HuH-7 (cell line): ENCODE data around the gene PLA2G2D.
"Not testable (repeated sequence)": the region's sequence is repeated elsewhere in the genome, so short reads cannot be mapped to it uniquely, and the experiment has no call there.

Experiments
- DNase-seq: peaks from one replicate; pipeline ENCODE4 v3.0.0; 2011; ENCODE audit warnings: low spot score

The PLA2G2D gene

DNA sequence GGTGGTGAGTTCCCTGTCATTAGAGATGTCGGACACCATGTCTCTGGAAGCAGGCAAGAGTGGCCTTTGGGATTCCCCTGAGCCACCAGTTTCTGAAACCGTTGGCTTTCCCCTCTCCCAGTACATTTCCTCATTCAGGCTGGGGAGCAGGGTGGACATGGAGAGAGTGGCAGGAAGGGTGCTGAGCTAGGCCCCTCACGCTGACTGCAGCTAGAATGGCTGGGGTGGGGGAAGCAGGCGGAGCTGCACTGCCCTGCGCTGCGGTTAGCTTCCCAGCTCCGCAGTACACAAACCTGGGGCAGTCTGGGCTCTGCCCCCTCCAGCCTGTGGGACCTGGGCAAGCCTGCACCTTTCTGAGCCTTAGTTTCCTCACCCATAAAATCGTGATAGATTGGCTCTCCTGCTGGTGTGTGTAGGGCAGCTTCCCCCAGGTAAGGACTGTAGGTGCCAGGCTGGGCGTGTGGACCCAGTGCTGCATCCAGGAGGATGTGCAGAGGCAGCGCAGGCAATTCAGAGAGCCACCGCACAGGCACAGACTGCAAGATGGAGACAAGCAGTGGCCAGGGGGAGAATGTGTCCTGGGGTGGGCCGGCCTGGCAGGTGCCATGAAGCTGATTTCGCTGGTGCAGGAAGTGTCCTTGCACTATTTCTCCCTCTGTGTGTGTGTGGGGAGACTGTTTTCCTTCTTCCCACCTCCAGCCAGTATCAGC is 22.8 kb upstream of the PLA2G2D start:
- DNase-seq, result no peak

DNA sequence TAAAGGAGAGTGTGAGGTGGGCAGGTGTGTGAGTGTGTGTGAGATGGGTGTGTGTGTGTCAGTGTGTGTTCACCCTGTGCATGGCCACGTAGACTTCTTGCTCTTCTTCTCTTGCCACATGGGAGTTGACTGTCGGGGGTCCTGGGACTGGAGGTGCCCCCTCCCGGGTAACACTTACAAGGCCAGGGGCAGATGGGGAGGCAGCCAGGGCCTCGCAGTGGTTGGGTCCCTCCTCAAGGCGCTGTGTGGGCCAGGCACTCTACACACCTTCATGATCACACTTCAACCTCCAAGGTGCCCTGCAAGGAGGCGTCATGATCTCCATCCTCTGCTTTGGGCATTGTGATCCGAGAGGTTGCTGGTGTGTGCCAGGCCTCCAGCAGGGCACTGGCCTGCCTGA is 22.1 kb upstream of the PLA2G2D start:
- no peak for DNase-seq

DNA sequence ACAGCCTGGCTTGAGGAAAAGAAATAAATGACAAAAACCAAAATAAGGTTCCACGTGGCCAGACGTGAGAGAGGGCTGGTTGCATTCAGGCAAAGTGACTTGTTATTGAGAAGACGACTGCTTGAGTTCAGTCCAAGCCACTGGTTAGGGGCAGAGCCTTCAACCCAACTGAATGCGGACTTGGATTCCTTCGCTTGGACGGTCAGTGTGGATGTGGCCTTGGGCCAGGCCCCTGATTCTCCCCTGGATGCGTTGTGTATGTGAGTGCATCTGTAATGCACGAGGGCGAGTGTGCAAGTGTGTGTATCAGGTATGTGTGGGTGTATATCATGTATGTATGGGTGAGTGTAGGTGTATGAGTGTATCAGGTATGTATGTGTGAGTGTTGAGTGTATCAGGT is 21.7 kb upstream of the PLA2G2D start:
- no peak for DNase-seq

DNA sequence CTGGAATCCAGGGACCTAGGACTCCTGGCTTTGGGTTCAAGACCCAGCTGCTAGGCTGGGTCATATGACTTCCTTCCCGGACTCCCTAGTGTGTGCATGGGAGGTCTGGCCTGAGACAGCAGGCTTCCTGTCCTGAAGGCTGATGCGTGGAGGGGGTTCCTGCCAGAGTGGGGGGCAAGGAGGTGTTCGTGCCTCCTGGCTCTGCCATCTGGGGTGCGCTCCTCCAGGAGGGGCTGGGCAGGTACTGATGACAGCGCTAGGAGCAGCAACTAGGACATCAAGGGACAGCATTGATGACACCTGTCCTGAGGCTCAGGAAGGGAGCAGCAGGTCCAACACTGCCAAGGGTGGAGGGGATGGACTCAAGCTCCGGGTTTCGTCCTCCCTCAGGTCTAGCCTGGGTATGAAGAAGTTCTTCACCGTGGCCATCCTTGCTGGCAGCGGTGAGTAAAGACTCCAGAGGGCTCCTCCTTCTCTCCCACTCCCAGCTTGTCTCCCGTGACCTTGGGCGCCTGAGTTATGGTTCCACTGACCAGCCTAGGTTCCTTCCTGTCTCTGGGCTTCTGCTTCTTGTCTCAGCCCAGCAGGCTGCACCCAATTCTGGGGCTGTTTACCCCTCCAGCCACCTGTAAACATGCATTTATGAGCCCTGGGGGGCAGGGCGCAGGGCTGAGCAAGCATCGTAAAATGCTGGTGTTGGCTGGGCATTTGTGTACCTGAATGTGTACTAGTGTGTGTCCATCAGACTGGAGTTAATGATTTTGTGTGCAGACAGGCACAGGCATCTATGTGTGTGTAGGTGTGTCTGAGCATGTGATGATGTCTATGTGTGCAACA is 20.7 kb upstream of the PLA2G2D start:
- DNase-seq, result no peak

DNA sequence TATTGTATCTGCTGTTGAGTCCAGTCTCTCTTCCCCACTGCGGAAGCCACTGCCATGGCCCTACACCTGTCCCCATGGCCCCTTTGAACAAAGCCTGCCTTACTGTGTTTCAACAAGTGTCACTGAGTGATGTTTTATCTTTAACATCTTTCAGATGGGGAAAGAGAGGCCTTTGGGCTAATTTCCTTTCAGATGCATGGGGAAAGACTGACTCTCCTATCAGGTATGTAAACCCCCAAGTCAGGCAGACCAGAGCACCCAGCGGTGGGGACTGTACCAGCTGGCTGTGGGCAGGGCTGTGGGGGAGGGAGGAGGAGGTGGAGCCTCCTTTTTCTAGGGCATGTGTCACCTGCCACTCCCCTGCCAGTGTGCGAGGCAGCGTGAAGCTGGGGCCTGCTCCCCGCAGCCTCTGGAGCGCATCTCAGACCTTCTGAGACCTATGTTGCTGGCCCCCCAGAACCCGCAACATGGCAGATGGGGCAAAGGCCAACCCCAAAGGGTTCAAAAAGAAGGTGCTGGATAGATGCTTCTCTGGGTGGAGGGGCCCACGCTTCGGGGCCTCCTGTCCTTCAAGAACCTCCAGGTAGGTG is 19.7 kb upstream of the PLA2G2D start, which contains the start of gene PLA2G2F:
PLA2G2F (plus strand) TSS at position 363 of the 590 bp plus-strand sequence; CDS start at position 468, 105 bp downstream.
- no peak for DNase-seq

DNA sequence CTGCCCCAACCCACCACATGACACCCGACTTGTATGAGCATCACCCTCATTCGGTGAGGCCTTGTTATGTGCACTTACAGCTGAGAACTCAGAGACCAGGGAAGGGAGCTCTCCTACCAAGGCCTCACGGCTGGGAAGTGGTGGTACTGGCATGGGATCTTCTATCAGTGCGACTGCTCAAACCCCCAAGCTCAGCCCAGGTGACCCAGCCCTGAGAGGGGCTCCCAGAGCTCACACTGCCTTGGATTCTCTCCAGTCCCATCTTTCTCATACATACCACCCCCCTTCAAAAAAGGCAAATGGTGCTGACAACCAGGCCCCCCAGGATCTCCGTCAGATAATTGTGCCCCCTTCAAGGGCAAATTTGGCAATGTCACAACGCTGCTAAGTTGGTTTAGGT is 19.0 kb upstream of the PLA2G2D start:
- DNase-seq, result no peak

DNA sequence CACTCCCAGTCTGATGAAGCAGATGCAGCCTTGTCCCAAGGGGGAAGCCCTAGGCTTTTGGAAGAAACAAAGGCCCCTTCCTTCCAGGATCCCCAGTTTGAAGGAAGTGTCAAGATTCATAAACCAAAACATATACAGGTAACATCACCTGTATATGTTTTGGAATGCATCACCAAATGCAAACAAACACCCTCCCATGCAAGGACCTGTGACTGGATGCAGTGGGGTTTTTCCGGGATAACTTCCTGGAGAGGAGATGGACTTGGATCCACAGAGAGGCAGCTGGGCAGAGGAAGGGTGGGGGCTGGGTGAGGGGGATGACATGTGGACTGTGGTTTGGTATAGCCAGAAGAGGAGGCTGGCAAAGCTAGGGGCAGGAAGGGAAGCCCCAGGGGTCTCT is 18.3 kb upstream of the PLA2G2D start:
- no peak for DNase-seq

DNA sequence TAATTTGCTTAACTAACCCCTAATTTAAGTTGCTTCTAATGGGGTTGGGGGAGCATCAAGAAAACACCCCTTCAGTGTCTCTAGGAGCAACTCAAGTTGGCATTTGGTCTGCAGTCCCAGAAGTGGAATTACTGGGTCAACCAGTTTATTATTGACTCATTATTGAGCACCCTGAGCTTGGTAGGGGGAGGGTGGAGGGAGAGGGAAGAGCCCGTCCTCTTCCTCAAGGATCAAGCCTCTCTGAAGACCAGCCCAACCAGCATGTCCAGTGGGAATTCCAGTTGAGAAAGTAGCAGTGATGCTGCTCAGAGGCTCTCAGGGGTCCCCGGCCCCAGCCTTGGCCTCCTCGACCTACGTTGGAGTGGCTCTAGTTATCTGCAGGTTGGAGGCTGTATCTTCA is 17.7 kb upstream of the PLA2G2D start:
- no peak for DNase-seq

DNA sequence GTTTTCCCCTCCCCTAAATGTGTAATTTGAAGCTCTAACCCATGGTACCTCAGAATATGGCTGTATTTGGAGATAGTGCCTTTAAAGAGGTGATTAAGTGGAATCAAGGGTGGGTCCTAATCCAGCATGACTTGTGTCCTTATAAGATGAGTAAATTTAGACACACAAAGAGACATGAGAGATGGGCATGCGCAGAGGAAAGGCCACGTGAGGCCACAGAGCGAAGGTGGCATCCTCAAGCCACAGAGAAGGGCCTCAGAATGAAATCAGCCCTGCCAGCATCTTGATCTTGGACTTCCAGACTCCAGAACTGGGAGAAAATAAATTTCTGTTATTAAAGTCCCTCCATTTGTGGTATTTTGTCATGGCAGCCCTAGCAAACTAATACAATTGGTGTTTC is 16.9 kb upstream of the PLA2G2D start:
- no peak for DNase-seq

DNA sequence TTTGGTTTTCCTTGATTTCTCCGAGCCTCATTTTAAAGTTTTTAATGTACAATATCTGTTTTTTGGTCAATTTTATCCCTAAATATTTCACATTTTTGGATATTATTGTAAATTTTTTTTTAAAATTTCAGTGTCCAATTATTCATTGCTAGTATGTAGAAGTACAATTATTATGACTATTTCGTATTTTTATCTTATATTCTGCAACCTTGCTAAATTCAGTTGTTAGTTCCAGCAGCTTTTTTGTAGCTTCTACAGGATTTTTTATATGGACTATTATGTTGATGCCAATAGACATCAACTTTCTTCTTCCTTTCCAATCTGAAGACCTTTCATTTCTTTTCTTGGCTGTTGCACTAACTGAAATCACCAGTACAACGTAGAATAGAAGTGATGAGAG is 15.7 kb upstream of the PLA2G2D start:
- no peak for DNase-seq

DNA sequence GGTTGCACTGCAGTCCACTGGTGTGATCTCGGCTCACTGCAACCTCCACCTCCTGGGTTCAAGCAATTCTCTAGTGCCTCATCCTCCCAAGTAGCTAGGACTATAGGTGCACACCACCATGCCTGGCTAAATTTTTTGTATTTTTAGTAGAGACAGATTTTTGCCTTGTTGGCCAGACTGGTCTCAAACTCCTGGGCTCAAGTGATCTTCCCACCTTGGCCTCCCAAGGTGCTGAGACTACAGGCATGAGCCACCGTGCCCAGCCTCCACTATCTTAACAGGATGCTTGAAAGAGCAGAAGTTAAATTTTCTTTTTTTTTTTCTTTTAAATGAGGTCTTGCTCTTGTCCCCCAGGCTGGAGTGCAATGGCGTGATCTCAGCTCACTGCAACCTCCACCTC is 11.2 kb upstream of the PLA2G2D start:
- DNase-seq, result not testable (repeated sequence)

DNA sequence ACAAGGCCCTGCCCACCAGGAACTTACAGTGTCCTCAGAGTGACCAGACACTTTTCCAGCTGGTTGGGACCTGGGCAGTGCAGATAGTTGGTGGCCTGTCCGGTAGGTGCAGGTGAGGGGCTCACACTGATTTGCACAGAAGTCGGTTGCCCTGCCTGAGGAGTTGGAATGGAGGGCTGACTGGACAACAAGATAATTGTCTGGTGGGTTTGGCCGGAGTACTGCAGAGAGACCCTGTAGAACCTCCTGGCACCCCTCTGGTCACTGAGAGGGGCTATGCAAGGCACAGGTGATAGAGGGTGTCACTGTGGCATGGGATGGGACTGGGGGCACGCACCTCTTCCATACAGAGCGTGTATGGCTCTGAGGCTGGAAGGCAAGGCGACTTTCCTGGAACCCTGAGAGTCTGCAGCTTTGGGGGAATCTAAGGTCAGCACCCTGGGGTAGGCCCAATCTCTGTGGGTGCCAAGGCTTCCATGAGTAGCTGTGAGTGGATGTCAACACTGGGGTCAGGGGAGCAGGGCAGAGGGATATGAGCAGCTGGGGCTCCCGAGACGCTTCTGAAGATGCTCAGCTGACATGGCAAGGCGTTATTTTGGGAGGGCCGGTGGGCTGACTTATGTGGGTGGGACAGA is 7.6 kb upstream of the PLA2G2D start:
- no peak for DNase-seq

DNA sequence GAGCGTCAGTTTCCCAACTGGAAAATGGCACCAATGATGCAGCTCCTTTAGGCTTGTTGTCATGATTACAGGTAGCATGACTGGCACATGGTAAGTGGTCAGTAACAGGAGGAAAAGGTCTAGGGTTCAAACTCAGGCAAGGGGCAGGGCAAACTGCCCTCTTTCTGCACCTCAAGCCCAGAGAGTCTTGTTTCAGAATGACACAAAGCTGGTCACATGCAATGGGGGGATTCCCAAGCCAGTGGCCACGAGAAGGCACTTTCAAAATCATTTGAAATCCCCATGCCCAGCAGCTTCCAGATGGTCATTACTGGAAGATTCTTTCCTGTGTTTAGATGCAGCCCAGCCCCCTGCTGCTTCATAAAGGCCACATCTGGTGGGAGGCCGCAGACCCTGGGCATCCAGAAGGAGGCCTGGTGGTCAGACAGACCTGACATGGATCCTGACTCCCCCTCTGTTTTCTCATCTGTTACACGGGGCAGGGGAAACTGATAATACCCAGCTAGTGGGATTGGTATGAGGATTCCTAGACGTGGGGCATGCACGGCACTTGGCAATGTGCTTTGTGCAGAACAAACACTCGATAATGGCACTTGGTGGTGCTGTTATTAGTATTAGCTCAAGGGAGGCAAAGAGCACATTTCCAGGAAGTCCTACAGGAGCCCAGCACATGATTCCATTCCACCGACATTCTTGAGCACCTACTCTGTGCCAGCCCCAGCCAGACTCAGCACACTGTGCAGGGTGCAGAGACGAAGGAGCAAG is 6.9 kb upstream of the PLA2G2D start:
- no peak for DNase-seq

DNA sequence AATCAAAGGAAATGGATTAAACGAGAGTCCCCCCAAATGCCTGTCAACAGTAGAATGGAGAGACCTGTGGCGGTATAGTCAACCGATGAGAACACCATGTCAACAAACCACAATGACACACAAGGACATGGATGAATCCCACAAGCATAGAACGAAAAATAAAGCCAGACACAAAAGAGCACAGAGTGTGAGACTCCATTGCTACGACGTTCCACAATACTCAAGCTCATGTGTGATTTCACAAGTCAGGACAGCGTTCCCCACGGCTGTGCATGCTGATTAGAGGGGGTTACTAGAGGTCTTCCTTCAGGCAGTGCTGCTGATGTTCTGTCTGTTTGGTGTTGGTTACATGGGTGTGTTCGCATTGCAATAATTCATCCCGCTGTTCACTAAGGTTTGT is 5.8 kb upstream of the PLA2G2D start:
- no peak for DNase-seq

DNA sequence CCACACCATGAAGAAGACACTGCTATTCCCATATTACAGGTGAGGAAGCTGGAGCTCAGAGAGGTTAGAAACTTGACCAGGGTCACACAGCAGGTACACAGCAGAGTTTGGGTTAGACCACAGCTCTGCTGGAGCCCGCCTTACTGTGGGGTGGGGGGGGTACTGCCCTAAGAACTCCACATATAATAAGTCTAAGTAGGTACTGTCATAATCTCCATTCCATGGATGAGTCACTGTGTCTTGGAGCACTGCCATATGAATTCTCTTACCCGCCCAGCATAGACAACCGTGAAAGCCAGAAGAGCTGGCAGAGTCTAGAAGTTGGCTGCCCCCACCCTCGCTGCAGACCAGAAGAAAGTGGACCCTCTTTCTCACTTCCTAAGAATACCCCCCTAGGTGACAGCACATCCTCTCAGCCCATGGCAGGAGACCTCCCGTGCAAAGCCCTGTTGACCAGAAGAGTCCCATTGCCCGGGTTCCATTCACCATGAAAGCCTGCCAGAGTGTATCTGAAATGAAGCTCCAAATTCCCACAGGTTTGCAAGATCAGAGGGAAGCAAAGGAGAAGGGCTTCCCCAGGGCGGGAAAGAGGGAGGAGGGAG is 5.2 kb upstream of the PLA2G2D start:
- DNase-seq, result no peak

DNA sequence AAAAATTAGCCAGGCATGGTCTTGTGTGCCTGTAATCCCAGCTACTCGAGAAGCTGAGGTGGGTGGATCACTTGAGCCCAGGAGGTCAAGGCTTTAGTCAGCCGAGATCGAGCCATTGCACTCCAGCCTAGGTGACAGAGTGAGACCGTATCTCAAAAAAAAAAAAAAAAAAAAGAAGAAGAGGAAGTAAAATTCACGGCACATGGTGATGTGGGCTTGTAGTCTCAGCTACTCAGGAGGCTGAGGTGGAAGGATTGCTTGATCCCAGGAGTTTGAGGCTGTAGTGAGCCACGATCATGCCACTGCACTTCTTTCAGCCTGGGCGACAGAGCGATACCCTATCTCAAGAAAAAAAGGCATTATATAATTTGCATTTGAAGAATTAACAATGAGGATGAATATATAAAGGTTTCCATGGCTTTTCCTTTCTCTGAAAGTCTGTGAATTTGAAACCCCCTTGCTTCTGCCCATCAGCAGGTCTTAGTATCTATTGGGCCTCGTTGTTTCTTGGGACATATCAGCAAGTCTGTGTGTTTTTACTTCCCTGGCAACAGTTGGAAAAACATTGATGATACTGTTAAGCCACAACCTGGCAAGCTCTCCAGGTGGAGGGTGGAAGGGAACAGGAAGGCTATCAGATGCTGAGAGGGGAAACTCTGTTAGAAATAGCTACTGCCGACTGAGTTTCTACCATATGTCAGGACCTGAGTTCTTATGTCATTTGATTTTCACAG is 4.6 kb upstream of the PLA2G2D start:
- DNase-seq, result no peak

DNA sequence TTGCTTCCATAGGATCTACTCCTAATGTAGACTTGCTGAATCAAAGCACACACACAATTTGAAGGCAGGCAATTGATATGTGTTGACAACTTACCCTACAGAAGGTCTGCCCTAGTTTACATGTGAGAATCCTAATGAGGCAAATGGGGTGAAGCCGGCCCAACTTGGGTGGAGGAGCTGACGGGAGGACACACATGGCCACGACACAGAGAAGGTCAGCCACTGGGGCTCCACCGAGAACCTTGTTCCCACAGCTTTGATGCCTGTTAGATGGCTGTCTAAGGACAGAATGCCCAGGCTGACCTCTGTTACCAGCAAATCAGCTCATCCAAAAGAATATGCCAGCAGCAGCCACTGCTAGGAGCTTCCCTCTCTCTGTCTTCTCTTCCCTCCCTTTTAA is 1.5 kb upstream of the PLA2G2D start:
- no peak for DNase-seq

DNA sequence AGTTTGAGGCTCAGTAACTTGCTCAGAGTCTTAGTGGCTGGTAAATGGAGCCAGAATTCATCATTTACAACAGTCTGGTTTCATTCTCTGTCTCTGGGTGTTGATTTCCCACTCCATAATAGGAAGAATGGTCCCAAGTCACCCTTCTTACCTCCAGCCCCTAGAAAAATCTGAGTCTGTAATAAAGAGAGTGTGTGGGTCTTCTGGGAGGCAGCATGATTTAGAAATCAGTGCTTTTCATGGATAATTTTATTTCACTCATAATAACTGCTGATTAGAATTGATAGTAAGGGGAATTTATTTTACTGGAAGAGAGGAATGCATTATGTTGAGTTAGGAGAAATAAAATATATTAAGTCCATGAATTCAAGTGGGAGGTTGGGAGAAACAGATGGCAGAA is 2.1 kb downstream of the PLA2G2D start:
- no peak for DNase-seq

DNA sequence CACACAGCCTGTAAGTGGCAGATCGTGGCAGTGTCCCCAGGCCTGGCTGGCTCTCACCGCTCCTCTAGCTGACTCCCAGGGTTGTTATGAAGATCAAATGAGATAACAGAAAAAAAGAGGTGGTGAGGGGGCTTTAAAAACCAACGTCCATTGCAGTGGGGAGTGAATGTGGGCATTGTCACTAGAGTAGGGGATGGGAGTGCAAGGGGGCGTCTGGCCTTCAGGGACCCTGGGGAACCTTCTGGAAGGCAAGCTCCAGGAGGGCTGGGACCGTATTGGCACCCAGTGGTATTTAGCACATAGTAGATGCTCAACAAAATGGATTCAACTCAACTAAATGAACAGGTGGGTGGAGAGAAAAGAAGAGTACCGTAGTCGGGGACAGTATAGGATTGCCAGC is 3.4 kb downstream of the PLA2G2D start:
- no peak for DNase-seq

DNA sequence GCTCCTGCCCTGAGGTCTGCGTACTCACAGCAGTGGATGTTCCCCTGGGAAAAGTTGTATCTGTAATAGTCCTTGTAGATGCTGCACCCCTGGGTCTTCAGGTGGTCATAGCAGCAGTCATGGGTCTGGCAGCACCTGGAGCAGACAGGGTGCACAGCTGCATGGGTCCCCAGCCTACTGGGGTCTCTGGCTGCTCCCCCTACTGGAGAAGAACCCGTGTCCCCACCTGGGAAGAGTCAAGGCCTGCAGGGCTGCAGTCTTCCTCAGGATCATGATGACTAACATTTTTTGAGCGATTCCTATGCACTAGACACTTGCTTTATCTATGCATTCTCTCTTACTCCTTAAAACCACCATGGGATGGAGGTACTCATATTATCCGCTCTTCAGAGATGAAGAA is 3.9 kb downstream of the PLA2G2D start:
- DNase-seq, result no peak
